Keratinocyte (primary cell): ENCODE results near the gene SAE1. TPM values are rescaled to one million over a fixed set of nuclear protein-coding genes. Genes with fewer than 3 reads are reported as not detected.

Experiments used
- DNase-seq: peaks from one replicate; pipeline ENCODE4 v3.0.0-alpha.2; 2011; ENCODE audit warnings: low read depth, missing footprints, low spot score
- FAIRE-seq: peaks from 2 replicates; lab custom pipeline; 2011; peaks lifted over from hg19 to GRCh38; lab: Jason Lieb, UNC
- H2AFZ ChIP-seq: 2 replicates; pipeline ENCODE4 v1.6.0; 2012; ENCODE audit warnings: low read length, control low read depth, inconsistent platforms; ENCODE audit not compliant: control insufficient read depth
- H3K27ac ChIP-seq: 2 replicates; pipeline ENCODE4 v1.5.1; 2011; ENCODE audit warnings: low read length; ENCODE audit not compliant: control insufficient read depth, insufficient read depth
- H3K27me3 ChIP-seq: 3 replicates; pipeline ENCODE4 v1.6.0; 2011; ENCODE audit warnings: low read length; ENCODE audit not compliant: control insufficient read depth, insufficient read depth; ENCODE audit errors: extremely low read depth
- H3K36me3 ChIP-seq, 2 experiments: 2 replicates in 1 of 2; 3 replicates in 1 of 2; pipeline ENCODE4 v1.5.1; 2011; ENCODE audit warnings: low read length in 2 of 2, mild to moderate bottlenecking in 1 of 2; ENCODE audit not compliant: control insufficient read depth in 2 of 2, insufficient read depth in 2 of 2; ENCODE audit errors: extremely low read depth in 1 of 2
- H3K4me1 ChIP-seq: 3 replicates; pipeline ENCODE4 v1.5.1; 2011; ENCODE audit warnings: low read length; ENCODE audit not compliant: control insufficient read depth, insufficient read depth; ENCODE audit errors: extremely low read depth
- H3K4me2 ChIP-seq: 3 replicates; pipeline ENCODE4 v1.6.0; 2011; ENCODE audit warnings: low read depth, low read length; ENCODE audit not compliant: control insufficient read depth, insufficient read depth; ENCODE audit errors: extremely low read depth
- H3K4me3 ChIP-seq, 3 experiments: fragments of 200-600 bp in 1 of 3; sonication (generic) in 1 of 3; 2 replicates in 2 of 3; 3 replicates in 1 of 3; pipeline ENCODE4 v1.5.1; 2011 to 2016; ENCODE audit warnings: low read length in 3 of 3, mild to moderate bottlenecking in 3 of 3, control low read depth in 2 of 3, inconsistent platforms in 1 of 3, low read depth in 1 of 3, mixed read lengths in 1 of 3, mixed run types in 1 of 3, moderate library complexity in 1 of 3; ENCODE audit not compliant: control insufficient read depth in 2 of 3, insufficient read depth in 2 of 3; ENCODE audit errors: extremely low read depth in 1 of 3
- H3K79me2 ChIP-seq: 2 replicates; pipeline ENCODE4 v1.6.0; 2012; ENCODE audit warnings: low read length; ENCODE audit not compliant: control insufficient read depth, insufficient read depth
- H3K9ac ChIP-seq: 3 replicates; pipeline ENCODE4 v1.6.0; 2011; ENCODE audit warnings: low read length; ENCODE audit not compliant: control insufficient read depth, insufficient read depth; ENCODE audit errors: extremely low read depth
- H3K9me1 ChIP-seq: 3 replicates; pipeline ENCODE4 v1.6.0; 2011; ENCODE audit warnings: low read length; ENCODE audit not compliant: control insufficient read depth, insufficient read depth; ENCODE audit errors: extremely low read depth
- H3K9me3 ChIP-seq: 2 replicates; pipeline ENCODE4 v1.5.1; 2012; ENCODE audit warnings: low read depth, low read length; ENCODE audit not compliant: control insufficient read depth
- H4K20me1 ChIP-seq: 3 replicates; pipeline ENCODE4 v1.6.0; 2011; ENCODE audit warnings: low read length; ENCODE audit not compliant: control insufficient read depth, insufficient read depth; ENCODE audit errors: extremely low read depth
- CTCF ChIP-seq, 3 experiments: IDR thresholded peaks in 1 of 3; conservative IDR thresholded peaks in 1 of 3; optimal IDR thresholded peaks in 1 of 3; 2 replicates in 2 of 3; 3 replicates in 1 of 3; pipeline versions ENCODE3 to v1.5.1; 2011; ENCODE audit warnings: low read length in 3 of 3, mild to moderate bottlenecking in 3 of 3, moderate library complexity in 2 of 3, control low read depth in 1 of 3, inconsistent platforms in 1 of 3; ENCODE audit not compliant: insufficient read depth in 2 of 3; ENCODE audit errors: extremely low read depth in 1 of 3
- EZH2 ChIP-seq: IDR thresholded peaks from one replicate; pipeline ENCODE4 v1.6.1; 2012; ENCODE audit warnings: inconsistent platforms, mild to moderate bottlenecking, low read length, moderate library complexity
- dilution Hi-C: fragments of 300-500 bp; cut with MboI; formaldehyde crosslinking; loops from one replicate; pipeline ENCODE4 v1.7.0; 2020; ENCODE audit warnings: low sequenced_read_pairs; ENCODE audit not compliant: extremely low pct_ligation_motif_present
- polyA plus RNA-seq, 5 experiments: library from polyadenylated mRNA; depleted of rRNA in 3 of 5; stranded (reverse) in 3 of 5; stranded (forward) in 1 of 5; unstranded in 1 of 5; fragments of >200 nt; gene quantifications; 1 replicate in 1 of 5; 2 replicates in 3 of 5; 3 replicates in 1 of 5; pipeline versions ENCODE4 v1.2.1 to v1.2.3, GENCODE V29; 2011 to 2012; ENCODE audit warnings: missing spikeins in 2 of 5, low read depth in 1 of 5, low replicate concordance in 1 of 5

Gene SAE1
- polyA plus RNA-seq, 1 donor (not counting 4 experiments of a cell fraction or from before 2014, with no cell fraction given), result 102 TPM

GRCh38 chr19:47123406-47123805, 7.2 kb upstream of the SAE1 start:
- H3K79me2 ChIP-seq, result no peaks in the 10 kb centered on the region
- H3K9me3 ChIP-seq, result no peaks in the 10 kb centered on the region
- FAIRE-seq (no peak), DNase-seq (no peak)
- H3K4me3 ChIP-seq, result no peak overlapping the region
- dilution Hi-C loops, result no loop called here
- H4K20me1 ChIP-seq, result no peaks in the 10 kb centered on the region
- H3K36me3 ChIP-seq, result no peaks in the 10 kb centered on the region
- no peaks in the 10 kb centered on the region for H3K9me1 ChIP-seq
- H3K27me3 ChIP-seq, result no peaks in the 10 kb centered on the region
- H3K27ac ChIP-seq, result no peak overlapping the region
- H3K4me2 ChIP-seq, result no peak overlapping the region
- no peak overlapping the region for H2AFZ ChIP-seq
- no peak overlapping the region for H3K9ac ChIP-seq
- H3K4me1 ChIP-seq, result peaks cover 15% of the 10 kb centered on the region
- no peak for TF ChIP-seq CTCF (optimal IDR thresholded peaks at IDR 0.05 in 1 of 3, IDR thresholded peaks at IDR 0.05 in 1 of 3, conservative IDR thresholded peaks at IDR 0.05 in 1 of 3; ENCODE audit: extremely low read depth in 1 of 3, insufficient read depth in 2 of 3, low read length in 3 of 3)
- TF ChIP-seq EZH2, result no peak

GRCh38 chr19:47124937-47125668, 5.5 kb upstream of the SAE1 start:
- dilution Hi-C loops, result no loop called here
- Histone ChIP-seq H3K36me3 (no peaks in the 10 kb centered on the region), H3K9me1 (no peaks in the 10 kb centered on the region), H3K4me1 (peaks cover 15% of the 10 kb centered on the region), H3K4me3 (no peak overlapping the region), H3K27ac (no peak overlapping the region), H3K79me2 (no peaks in the 10 kb centered on the region), H2AFZ (peak overlapping the region; percentile 72), H3K9ac (no peak overlapping the region), H3K4me2 (peak overlapping the region; percentile 22), H4K20me1 (no peaks in the 10 kb centered on the region), H3K9me3 (no peaks in the 10 kb centered on the region), H3K27me3 (no peaks in the 10 kb centered on the region)
- TF ChIP-seq CTCF (optimal IDR thresholded peaks at IDR 0.05 in 1 of 3, IDR thresholded peaks at IDR 0.05 in 1 of 3, conservative IDR thresholded peaks at IDR 0.05 in 1 of 3; ENCODE audit: extremely low read depth in 1 of 3, insufficient read depth in 2 of 3, low read length in 3 of 3) (peak; percentile 44 to 61 (median 60)), EZH2 (no peak)
- no peak for DNase-seq
- FAIRE-seq, result peak; percentile 93
